HCT116 (cell line): Measurements from ENCODE around the gene COX6A2. TPM values are rescaled to one million over a fixed set of nuclear protein-coding genes. Genes with fewer than 3 reads are reported as not detected.

Experiments used
- ATAC-seq: fragments of 200-7000 bp; cut with Tn5 transposase; 2 replicates; pipeline ENCODE4 v1.9.1; 2020; ENCODE audit warnings: mild to moderate bottlenecking, moderate library complexity
- BruUV-seq: library from RNA; stranded (reverse); fragments of 400-500 nt; replicated peaks from 2 replicates; lab custom pipeline; 2021; lab: Mats Ljungman, UMichigan
- CTCF ChIA-PET: fragments of 300-600 bp; sonication (Branson Sonifier 250); formaldehyde crosslinking; loops from one replicate; lab custom pipeline; 2021; ENCODE audit warnings: antibody characterized with exemption; lab: Charles Lee
- POLR2A ChIA-PET: fragments of 300-600, 350-600 bp; sonication (Branson Sonifier 250); formaldehyde crosslinking; loops from one replicate; lab custom pipeline; 2021; ENCODE audit warnings: antibody characterized with exemption; lab: Charles Lee
- RAD21 ChIA-PET, 2 experiments: fragments of 300-600 bp; sonication (Branson Sonifier 250); formaldehyde crosslinking; loops; one replicate each; lab custom pipeline; 2023; ENCODE audit warnings: low total read pairs in 2 of 2; ENCODE audit not compliant: uncharacterized antibody in 2 of 2, unreplicated experiment in 2 of 2, low non-redundant PET in 1 of 2; lab: Charles Lee
- DNase-seq: peaks from one replicate; pipeline ENCODE4 v3.0.0-alpha.2; 2010; ENCODE audit warnings: low read depth, low spot score
- H2AFZ ChIP-seq: fragments of 200-600 bp; shearing (Covaris generic), sonication (generic); 2 replicates; pipeline ENCODE4 v1.6.1; 2017; ENCODE audit warnings: low read depth, mixed run types, mixed read lengths, antibody characterized with exemption, low read length; ENCODE audit not compliant: poor library complexity, severe bottlenecking
- H3K27ac ChIP-seq: 2 replicates; pipeline ENCODE4 v1.5.1; 2012; ENCODE audit warnings: low read depth, low read length
- H3K27me3 ChIP-seq: fragments of 200-600 bp; sonication (generic); 2 replicates; pipeline ENCODE4 v1.6.1; 2016; ENCODE audit warnings: mixed run types, low read length, mixed read lengths; ENCODE audit not compliant: insufficient read depth
- H3K36me3 ChIP-seq, 2 experiments: fragments of 200-500 bp in 1 of 2; fragments of 200-600 bp in 1 of 2; sonication (Bioruptor generic) in 1 of 2; sonication (generic) in 1 of 2; 2 replicates each; pipeline versions ENCODE4 v1.5.1 to v1.6.1; 2014 to 2016; ENCODE audit warnings: low read length in 2 of 2, inconsistent platforms in 1 of 2, mixed read lengths in 1 of 2, mixed run types in 1 of 2; ENCODE audit not compliant: insufficient read depth in 2 of 2, control insufficient read depth in 1 of 2
- H3K4me1 ChIP-seq, 2 experiments: fragments of 200-600 bp in 1 of 2; sonication (generic) in 1 of 2; 2 replicates each; pipeline versions ENCODE4 v1.5.1 to v1.6.1; 2012 to 2017; ENCODE audit warnings: low read length in 2 of 2, inconsistent platforms in 1 of 2, mild to moderate bottlenecking in 1 of 2, mixed read lengths in 1 of 2, mixed run types in 1 of 2, moderate library complexity in 1 of 2; ENCODE audit not compliant: insufficient read depth in 2 of 2, control insufficient read depth in 1 of 2
- H3K4me2 ChIP-seq: fragments of 200-600 bp; sonication (generic); 2 replicates; pipeline ENCODE4 v1.6.1; 2017; ENCODE audit warnings: mixed run types, low read length, mixed read lengths
- H3K4me3 ChIP-seq, 2 experiments: fragments of 200-600 bp in 1 of 2; sonication (generic) in 1 of 2; replicated peaks in 1 of 2; 2 replicates each; pipeline ENCODE4 v1.5.1; 2011 to 2016; ENCODE audit warnings: low read length in 2 of 2, control low read depth in 1 of 2, low read depth in 1 of 2, mild to moderate bottlenecking in 1 of 2, mixed read lengths in 1 of 2, mixed run types in 1 of 2
- H3K79me2 ChIP-seq: fragments of 200-600 bp; sonication (generic); 2 replicates; pipeline ENCODE4 v1.6.1; 2017; ENCODE audit warnings: mild to moderate bottlenecking, mixed run types, low read length, moderate library complexity, mixed read lengths; ENCODE audit not compliant: insufficient read depth
- H3K9ac ChIP-seq: fragments of 200-600 bp; sonication (generic); 2 replicates; pipeline ENCODE4 v1.6.1; 2016; ENCODE audit warnings: low read length, mixed read lengths
- H3K9me2 ChIP-seq: fragments of 200-600 bp; sonication (generic), shearing (Covaris generic); 2 replicates; pipeline ENCODE4 v1.6.1; 2017; ENCODE audit warnings: mixed run types, mild to moderate bottlenecking, moderate library complexity; ENCODE audit not compliant: insufficient read depth
- H3K9me3 ChIP-seq, 2 experiments: fragments of 200-500 bp in 1 of 2; fragments of 200-600 bp in 1 of 2; sonication (Bioruptor generic) in 1 of 2; sonication (generic) in 1 of 2; 2 replicates each; pipeline ENCODE4 v1.6.1; 2014 to 2017; ENCODE audit warnings: low read length in 2 of 2, mixed read lengths in 2 of 2, inconsistent platforms in 1 of 2, low read depth in 1 of 2, mild to moderate bottlenecking in 1 of 2, mixed run types in 1 of 2, moderate library complexity in 1 of 2; ENCODE audit not compliant: control insufficient read depth in 1 of 2, insufficient read depth in 1 of 2
- H4K20me1 ChIP-seq: fragments of 200-600 bp; sonication (generic), shearing (Covaris generic); 2 replicates; pipeline ENCODE4 v1.6.1; 2017; ENCODE audit warnings: mixed run types, mild to moderate bottlenecking, moderate library complexity; ENCODE audit not compliant: insufficient read depth
- ATF3 ChIP-seq: IDR thresholded peaks from 2 replicates; pipeline ENCODE4 v1.6.1; 2012
- CBX3 ChIP-seq: IDR thresholded peaks from 2 replicates; pipeline ENCODE4 v1.6.1; 2012; ENCODE audit warnings: low read depth
- CTCF ChIP-seq, 3 experiments: fragments of 200-600 bp in 1 of 3; sonication (generic) in 1 of 3; IDR thresholded peaks in 2 of 3; conservative IDR thresholded peaks in 1 of 3; 2 replicates each; pipeline ENCODE4 v1.5.1; 2012 to 2017; ENCODE audit warnings: low read depth in 2 of 3, low read length in 2 of 3, antibody characterized with exemption in 1 of 3, borderline replicate concordance in 1 of 3, control low read depth in 1 of 3, mild to moderate bottlenecking in 1 of 3, mixed read lengths in 1 of 3, mixed run types in 1 of 3, moderate library complexity in 1 of 3; ENCODE audit not compliant: insufficient read depth in 1 of 3
- EGR1 ChIP-seq: IDR thresholded peaks from 2 replicates; pipeline ENCODE4 v1.6.1; 2012; ENCODE audit warnings: low read depth
- ELF1 ChIP-seq: IDR thresholded peaks from 2 replicates; pipeline ENCODE4 v1.6.1; 2012; ENCODE audit warnings: low read depth, borderline replicate concordance
- EZH2 ChIP-seq: fragments of 200-600 bp; sonication (generic); IDR thresholded peaks from 2 replicates; pipeline ENCODE4 v1.6.1; 2017; ENCODE audit warnings: antibody characterized with exemption, mixed run types
- EZH2phosphoT487 ChIP-seq: fragments of 200-600 bp; IDR thresholded peaks from 2 replicates; pipeline ENCODE4 v1.6.1; 2018; ENCODE audit warnings: antibody characterized with exemption, borderline replicate concordance
- FOSL1 ChIP-seq: IDR thresholded peaks from 2 replicates; pipeline ENCODE4 v1.6.1; 2012; ENCODE audit warnings: low read depth
- MAX ChIP-seq: IDR thresholded peaks from 2 replicates; pipeline ENCODE4 v1.6.1; 2012
- POLR2A ChIP-seq: IDR thresholded peaks from 2 replicates; pipeline ENCODE4 v1.7.0; 2011; ENCODE audit warnings: borderline replicate concordance; ENCODE audit not compliant: insufficient read depth, insufficient read length; ENCODE audit errors: extremely low read depth
- POLR2AphosphoS5 ChIP-seq: IDR thresholded peaks from 2 replicates; pipeline ENCODE4 v1.6.1; 2011; ENCODE audit warnings: mild to moderate bottlenecking, low read depth, low read length, moderate library complexity
- RAD21 ChIP-seq: IDR thresholded peaks from 2 replicates; pipeline ENCODE4 v1.6.1; 2012; ENCODE audit warnings: low read depth, mild to moderate bottlenecking
- REST ChIP-seq: IDR thresholded peaks from 2 replicates; pipeline ENCODE4 v1.6.1; 2012; ENCODE audit warnings: low read depth
- SIN3A ChIP-seq: IDR thresholded peaks from 2 replicates; pipeline ENCODE4 v1.6.1; 2012; ENCODE audit warnings: low read depth
- SP1 ChIP-seq: IDR thresholded peaks from 2 replicates; pipeline ENCODE4 v1.6.1; 2012; ENCODE audit warnings: low read depth
- SRF ChIP-seq: IDR thresholded peaks from 2 replicates; pipeline ENCODE4 v1.6.1; 2012; ENCODE audit warnings: low read depth
- TCF7L2 ChIP-seq: IDR thresholded peaks from 2 replicates; pipeline ENCODE4 v1.7.0; 2011; ENCODE audit warnings: borderline replicate concordance, inconsistent platforms; ENCODE audit not compliant: insufficient read depth, insufficient read length; ENCODE audit errors: extremely low read depth
- ZFX ChIP-seq: fragments of 450-650 bp; IDR thresholded peaks from 2 replicates; pipeline ENCODE4 v1.6.1; 2017
- ZNF274 ChIP-seq: fragments of 200-500 bp; sonication (Bioruptor generic); IDR thresholded peaks from 2 replicates; pipeline ENCODE4 v1.6.1; 2014; ENCODE audit warnings: mild to moderate bottlenecking, low read depth, low read length, inconsistent platforms
- intact Hi-C: fragments of 100-400 bp; cut with micrococcal nuclease; formaldehyde crosslinking; loops from 2 replicates; pipeline ENCODE4 v1.10.0; 2022
- total RNA-seq: library from RNA; stranded (reverse); gene quantifications from one replicate; pipeline ENCODE4 v1.2.1, GENCODE V29; 2021; ENCODE audit not compliant: unreplicated experiment

Gene COX6A2
- total RNA-seq, 1 experiment from 2014 or later, result not detected

- no peak overlapping the region for H3K4me3 ChIP-seq
- no peak overlapping the region for H3K9ac ChIP-seq
- no peaks in the 10 kb centered on the region for H3K79me2 ChIP-seq
- CTCF ChIA-PET, result interaction anchor here (1.2 kb wide), 1 partner anchor 11 kb away, joined by 6 read pairs; no protein-coding TSS in a partner anchor
- intact Hi-C loops, result loop anchor here (5.0 to 10.0 kb wide), 2 partner anchors 333 to 486 kb away; partner anchors contain the start of genes BCKDK and SETD1A
- POLR2A ChIA-PET, result no interaction called here
- BruUV-seq, result no TSS peak
- TF ChIP-seq SIN3A (no peak), TCF7L2 (no peak), RAD21 (no peak), MAX (no peak), POLR2A (no peak), SRF (no peak), ELF1 (no peak), FOSL1 (no peak), EZH2phosphoT487 (no peak), EZH2 (no peak), ZNF274 (no peak), POLR2AphosphoS5 (no peak), CBX3 (no peak), ZFX (no peak), REST (no peak), SP1 (no peak), CTCF (IDR thresholded peaks at IDR 0.05 in 2 of 3, conservative IDR thresholded peaks at IDR 0.05 in 1 of 3; ENCODE audit: borderline replicate concordance in 1 of 3, insufficient read depth in 1 of 3, low read depth in 2 of 3, low read length in 2 of 3) (no peak), EGR1 (no peak), ATF3 (no peak)
- TF ChIP-seq, all 23 proteins: peak for 0
- RAD21 ChIA-PET, result no interaction called here
- Histone ChIP-seq H3K9me3 (no peaks in the 10 kb centered on the region), H3K27me3 (no peaks in the 10 kb centered on the region), H3K27ac (no peak overlapping the region), H3K4me2 (no peak overlapping the region), H4K20me1 (no peaks in the 10 kb centered on the region), H3K4me1 (peaks cover 5 to 18% of the 10 kb centered on the region in 2 experiments; a peak in 3 of 4 replicates), H3K9me2 (no peaks in the 10 kb centered on the region), H2AFZ (no peak overlapping the region), H3K36me3 (no peaks in the 10 kb centered on the region)
- DNase-seq (no peak), ATAC-seq (no peak)
These were observed 12.5 kb upstream of the COX6A2 start for GRCh38 chr16:31440516-31441184.
